ENCODE results near the gene LMCD1.
A peak's percentile ranks its signal among the peaks of the same experiment; 100 is the strongest.

LMCD1 gene

GRCh38 chr3:8552223-8552762, 50.7 kb downstream of the LMCD1 start:
- no peak for DNase-seq (ENCODE audit: low read depth, low spot score)
- POLR2A ChIA-PET: no interaction called here
- CTCF ChIA-PET: no interaction called here
- TF ChIP-seq, protein P1, sequence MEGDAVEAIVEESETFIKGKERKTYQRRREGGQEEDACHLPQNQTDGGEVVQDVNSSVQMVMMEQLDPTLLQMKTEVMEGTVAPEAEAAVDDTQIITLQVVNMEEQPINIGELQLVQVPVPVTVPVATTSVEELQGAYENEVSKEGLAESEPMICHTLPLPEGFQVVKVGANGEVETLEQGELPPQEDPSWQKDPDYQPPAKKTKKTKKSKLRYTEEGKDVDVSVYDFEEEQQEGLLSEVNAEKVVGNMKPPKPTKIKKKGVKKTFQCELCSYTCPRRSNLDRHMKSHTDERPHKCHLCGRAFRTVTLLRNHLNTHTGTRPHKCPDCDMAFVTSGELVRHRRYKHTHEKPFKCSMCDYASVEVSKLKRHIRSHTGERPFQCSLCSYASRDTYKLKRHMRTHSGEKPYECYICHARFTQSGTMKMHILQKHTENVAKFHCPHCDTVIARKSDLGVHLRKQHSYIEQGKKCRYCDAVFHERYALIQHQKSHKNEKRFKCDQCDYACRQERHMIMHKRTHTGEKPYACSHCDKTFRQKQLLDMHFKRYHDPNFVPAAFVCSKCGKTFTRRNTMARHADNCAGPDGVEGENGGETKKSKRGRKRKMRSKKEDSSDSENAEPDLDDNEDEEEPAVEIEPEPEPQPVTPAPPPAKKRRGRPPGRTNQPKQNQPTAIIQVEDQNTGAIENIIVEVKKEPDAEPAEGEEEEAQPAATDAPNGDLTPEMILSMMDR (IDR thresholded peaks at IDR 0.05; ENCODE audit: insufficient read depth, low read length, missing control alignments): no peak
- no peak overlapping the region for H3K4me3 ChIP-seq (ENCODE audit: low read depth, low read length)

DNA sequence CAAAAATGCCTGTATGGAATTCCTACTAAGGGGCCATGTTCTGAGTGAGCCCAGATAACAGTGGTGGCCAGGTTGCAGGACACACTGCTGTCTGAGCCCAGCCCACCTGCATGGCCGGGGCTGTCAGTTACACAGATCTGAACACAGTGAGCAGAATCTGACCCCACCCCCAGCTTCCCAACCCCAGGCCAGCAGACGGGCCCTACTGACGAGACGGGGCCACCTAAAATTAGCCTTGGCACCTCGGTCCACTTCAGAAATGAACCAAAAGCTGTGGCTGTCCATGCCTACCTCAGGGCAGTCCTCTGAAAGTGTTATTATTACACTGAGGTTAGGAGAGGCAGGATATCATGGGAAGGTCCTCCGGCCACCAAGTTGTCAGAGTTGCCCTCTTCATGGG, 51.8 kb downstream of the LMCD1 start:
- TF ChIP-seq, protein P1 (IDR thresholded peaks at IDR 0.05; ENCODE audit: insufficient read depth, low read length, missing control alignments): no peak
- no peak for DNase-seq (ENCODE audit: low read depth, low spot score)
- no peak overlapping the region for H3K4me3 ChIP-seq (ENCODE audit: low read depth, low read length)
- POLR2A ChIA-PET: no interaction called here
- CTCF ChIA-PET: no interaction called here

- POLR2A ChIA-PET: interaction anchor here (0.8 to 1.6 kb wide), 3 partner anchors 26 to 111 kb away, joined by 3 to 6 read pairs (median 4); partner anchors contain the start of gene LMCD1
Measured at GRCh38 chr3:8554696-8555095, 53.1 kb downstream of the LMCD1 start.

DNA sequence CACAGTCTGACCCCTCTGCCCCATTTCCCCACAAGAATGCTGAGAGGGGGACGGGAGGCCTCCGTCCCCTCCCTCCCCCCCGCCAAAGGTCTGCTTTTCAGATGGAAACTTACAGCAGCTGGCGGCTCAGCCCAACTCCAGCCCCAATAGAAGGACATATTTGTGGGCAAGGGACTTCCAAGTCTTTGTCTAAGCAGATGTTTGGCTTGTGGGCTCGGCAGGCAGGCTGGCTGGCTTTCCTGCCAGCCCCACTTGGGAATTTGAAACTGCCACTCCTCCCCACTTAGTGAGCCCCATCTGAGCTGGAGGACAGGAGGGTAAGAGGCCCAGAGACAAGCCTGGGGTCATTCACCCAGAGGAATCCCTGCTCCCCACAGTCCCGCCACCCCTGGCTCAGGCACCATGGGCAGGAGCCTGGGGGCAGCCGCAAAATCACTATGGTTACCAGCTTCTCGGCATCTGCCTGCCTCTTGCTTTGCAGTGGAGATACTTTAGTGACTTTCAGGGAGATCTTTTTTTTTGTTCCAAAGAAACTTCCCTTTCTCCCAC, 53.6 kb downstream of the LMCD1 start:
- H3K4me3 ChIP-seq (ENCODE audit: low read depth, low read length): peak overlapping the region; percentile 15; the same call in 1 of the 2 replicates
- POLR2A ChIA-PET: interaction anchor here (0.6 to 1.6 kb wide), 5 partner anchors 25 to 111 kb away, joined by 3 to 6 read pairs (median 3); partner anchors contain the start of gene LMCD1
- TF ChIP-seq, protein P1 (IDR thresholded peaks at IDR 0.05; ENCODE audit: insufficient read depth, low read length, missing control alignments): no peak
- peak; percentile 76 for DNase-seq (ENCODE audit: low read depth, low spot score)
- CTCF ChIA-PET: interaction anchor here (1.0 to 2.2 kb wide), 6 partner anchors 13 to 138 kb away, joined by 3 to 8 read pairs (median 4); no protein-coding TSS in a partner anchor

More at GRCh38 chr3:8554696-8555095, 53.1 kb downstream of the LMCD1 start:
- peak overlapping the region; percentile 15; the same call in 1 of the 2 replicates for H3K4me3 ChIP-seq (ENCODE audit: low read depth, low read length)
- TF ChIP-seq, protein P1 (IDR thresholded peaks at IDR 0.05; ENCODE audit: insufficient read depth, low read length, missing control alignments): no peak
- CTCF ChIA-PET: interaction anchor here (1.0 to 2.2 kb wide), 4 partner anchors 73 to 137 kb away, joined by 3 to 8 read pairs (median 6); no protein-coding TSS in a partner anchor
- DNase-seq (ENCODE audit: low read depth, low spot score): no peak

GRCh38 chr3:8555725-8556472, 54.3 kb downstream of the LMCD1 start:
- TF ChIP-seq, protein P1 (IDR thresholded peaks at IDR 0.05; ENCODE audit: insufficient read depth, low read length, missing control alignments): no peak
- no peak overlapping the region for H3K4me3 ChIP-seq (ENCODE audit: low read depth, low read length)
- DNase-seq (ENCODE audit: low read depth, low spot score): no peak
- ChIA-PET CTCF (interaction anchor here (1.0 to 2.2 kb wide), 8 partner anchors 11 to 138 kb away, joined by 3 to 8 read pairs (median 4); partner anchors contain the start of gene LMCD1), POLR2A (interaction anchor here (0.6 to 1.6 kb wide), 5 partner anchors 24 to 112 kb away, joined by 3 to 6 read pairs (median 3); partner anchors contain the start of gene LMCD1)

All from AG04449 (cell line).